ENCODE results near the gene MMS22L. TPM values are rescaled to one million over a fixed set of nuclear protein-coding genes. Genes with fewer than 3 reads are reported as not detected.

MMS22L gene
- polyA plus RNA-seq, 2 of the 4 experiments (the other 2 are of a cell fraction) = 11.5 to 24.5 TPM

GRCh38 chr6:97240222-97240621, 42.8 kb downstream of the MMS22L start:
- H3K27ac ChIP-seq = no peak overlapping the region
- peak in 1 of 2 experiments; percentile 50; a peak in 1 of 6 replicates for ATAC-seq

GRCh38 chr6:97231911-97232310, 51.1 kb downstream of the MMS22L start:
- Histone ChIP-seq H3K9me3 (no peaks in the 10 kb centered on the region), H3K4me1 (no peaks in the 10 kb centered on the region), H3K4me2 (no peak overlapping the region), H3K4me3 (no peak overlapping the region), H3K27ac (no peak overlapping the region)
- no peak for TF ChIP-seq RCOR1 (IDR thresholded peaks at IDR 0.05; ENCODE audit: low read depth, low read length)
- no peak for TF ChIP-seq USF2 (IDR thresholded peaks at IDR 0.05)
- TF ChIP-seq ZFP36 (IDR thresholded peaks at IDR 0.05; ENCODE audit: borderline replicate concordance, partially characterized antibody) = no peak
- TF ChIP-seq CHD4 (IDR thresholded peaks at IDR 0.05; ENCODE audit: borderline replicate concordance) = no peak
- no peak for TF ChIP-seq FOSL2 (IDR thresholded peaks at IDR 0.05)
- no peak for TF ChIP-seq FOSL2 (CRISPR knock-in tag; IDR thresholded peaks at IDR 0.05)
- TF ChIP-seq REST (IDR thresholded peaks at IDR 0.05) = no peak
- POLR2A ChIA-PET = no interaction called here
- 58% methylated on average over 1 of the region's 1 CpG for WGBS (ENCODE audit: missing lambda C conversion rate)
- no peak for ATAC-seq
- CTCF ChIA-PET = no interaction called here
- no peak for FAIRE-seq
- no peak for DNase-seq (ENCODE audit: low read depth in 1 of 2, low spot score in 1 of 2)

More at GRCh38 chr6:97240222-97240621, 42.8 kb downstream of the MMS22L start:
- ChIA-PET CTCF (no interaction called here), POLR2A (no interaction called here)
- Histone ChIP-seq H3K4me3 (no peak overlapping the region), H3K4me1 (no peaks in the 10 kb centered on the region), H3K4me2 (no peak overlapping the region), H3K9me3 (no peaks in the 10 kb centered on the region)
- WGBS (ENCODE audit: missing lambda C conversion rate) = 96% methylated on average over 2 of the region's 2 CpGs
- TF ChIP-seq FOSL2 (IDR thresholded peaks at IDR 0.05) = no peak
- TF ChIP-seq FOSL2 (CRISPR knock-in tag; IDR thresholded peaks at IDR 0.05) = no peak
- TF ChIP-seq MAFK (IDR thresholded peaks at IDR 0.05; ENCODE audit: partially characterized antibody) = no peak
- no peak for TF ChIP-seq KDM5A (IDR thresholded peaks at IDR 0.05)
- no peak for TF ChIP-seq HOXB5 (CRISPR knock-in tag; IDR thresholded peaks at IDR 0.05)
- no peak for TF ChIP-seq TP53 (CRISPR knock-in tag; IDR thresholded peaks at IDR 0.05)
- TF ChIP-seq JUNB (IDR thresholded peaks at IDR 0.05) = no peak
- TF ChIP-seq REST (IDR thresholded peaks at IDR 0.05) = no peak
- TF ChIP-seq HEYL (CRISPR knock-in tag; IDR thresholded peaks at IDR 0.05) = no peak
- TF ChIP-seq JUN (IDR thresholded peaks at IDR 0.05) = no peak
- no peak for TF ChIP-seq HMGXB4 (CRISPR knock-in tag; IDR thresholded peaks at IDR 0.05; ENCODE audit: borderline replicate concordance)
- no peak for TF ChIP-seq HOXB13 (CRISPR knock-in tag; IDR thresholded peaks at IDR 0.05; ENCODE audit: low read depth)
- no peak for TF ChIP-seq MAX (IDR thresholded peaks at IDR 0.05)
- TF ChIP-seq EHMT2 (IDR thresholded peaks at IDR 0.05; ENCODE audit: low read depth) = no peak
- no peak for TF ChIP-seq HOXA7 (CRISPR knock-in tag; IDR thresholded peaks at IDR 0.05)
- no peak for TF ChIP-seq GATA3 (IDR thresholded peaks at IDR 0.05; ENCODE audit: borderline replicate concordance)
- TF ChIP-seq NFE2L2 (conservative IDR thresholded peaks at IDR 0.05; ENCODE audit: low read length) = no peak
- TF ChIP-seq KDM1A (IDR thresholded peaks at IDR 0.05; ENCODE audit: low read depth) = no peak
- DNase-seq (ENCODE audit: low read depth in 1 of 2, low spot score in 1 of 2) (peak; percentile 2), FAIRE-seq (no peak)

Data from A549 (cell line).